ENCODE results near the gene NTN5.

GRCh38 chr19:48656840-48657474 is 15.9 kb downstream of the NTN5 start:
- TF ChIP-seq, protein P1, sequence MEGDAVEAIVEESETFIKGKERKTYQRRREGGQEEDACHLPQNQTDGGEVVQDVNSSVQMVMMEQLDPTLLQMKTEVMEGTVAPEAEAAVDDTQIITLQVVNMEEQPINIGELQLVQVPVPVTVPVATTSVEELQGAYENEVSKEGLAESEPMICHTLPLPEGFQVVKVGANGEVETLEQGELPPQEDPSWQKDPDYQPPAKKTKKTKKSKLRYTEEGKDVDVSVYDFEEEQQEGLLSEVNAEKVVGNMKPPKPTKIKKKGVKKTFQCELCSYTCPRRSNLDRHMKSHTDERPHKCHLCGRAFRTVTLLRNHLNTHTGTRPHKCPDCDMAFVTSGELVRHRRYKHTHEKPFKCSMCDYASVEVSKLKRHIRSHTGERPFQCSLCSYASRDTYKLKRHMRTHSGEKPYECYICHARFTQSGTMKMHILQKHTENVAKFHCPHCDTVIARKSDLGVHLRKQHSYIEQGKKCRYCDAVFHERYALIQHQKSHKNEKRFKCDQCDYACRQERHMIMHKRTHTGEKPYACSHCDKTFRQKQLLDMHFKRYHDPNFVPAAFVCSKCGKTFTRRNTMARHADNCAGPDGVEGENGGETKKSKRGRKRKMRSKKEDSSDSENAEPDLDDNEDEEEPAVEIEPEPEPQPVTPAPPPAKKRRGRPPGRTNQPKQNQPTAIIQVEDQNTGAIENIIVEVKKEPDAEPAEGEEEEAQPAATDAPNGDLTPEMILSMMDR (IDR thresholded peaks at IDR 0.05 in 4 of 5, conservative IDR thresholded peaks at IDR 0.05 in 1 of 5) = no peak
- TF ChIP-seq POLR2A (IDR thresholded peaks at IDR 0.05) = no peak
